Hindlimb muscle (tissue), 1 donor: Measurements from ENCODE around the gene TCEA3. TPM values are rescaled to one million over a fixed set of nuclear protein-coding genes. Genes with fewer than 3 reads are reported as not detected.
"Not testable (repeated sequence)": the region's sequence is repeated elsewhere in the genome, so short reads cannot be mapped to it uniquely, and the experiment has no call there.

ENCODE experiments used
- DNase-seq: peaks from one replicate; pipeline ENCODE4 v3.0.0-alpha.2; 2013
- polyA plus RNA-seq: library from polyadenylated mRNA; unstranded; fragments of 120-200 nt; gene quantifications from one replicate; pipeline ENCODE4 v1.2.1, GENCODE V29; 2013; ENCODE audit not compliant: insufficient read length

The TCEA3 gene
- polyA plus RNA-seq, 1 donor, result 430 TPM

DNA sequence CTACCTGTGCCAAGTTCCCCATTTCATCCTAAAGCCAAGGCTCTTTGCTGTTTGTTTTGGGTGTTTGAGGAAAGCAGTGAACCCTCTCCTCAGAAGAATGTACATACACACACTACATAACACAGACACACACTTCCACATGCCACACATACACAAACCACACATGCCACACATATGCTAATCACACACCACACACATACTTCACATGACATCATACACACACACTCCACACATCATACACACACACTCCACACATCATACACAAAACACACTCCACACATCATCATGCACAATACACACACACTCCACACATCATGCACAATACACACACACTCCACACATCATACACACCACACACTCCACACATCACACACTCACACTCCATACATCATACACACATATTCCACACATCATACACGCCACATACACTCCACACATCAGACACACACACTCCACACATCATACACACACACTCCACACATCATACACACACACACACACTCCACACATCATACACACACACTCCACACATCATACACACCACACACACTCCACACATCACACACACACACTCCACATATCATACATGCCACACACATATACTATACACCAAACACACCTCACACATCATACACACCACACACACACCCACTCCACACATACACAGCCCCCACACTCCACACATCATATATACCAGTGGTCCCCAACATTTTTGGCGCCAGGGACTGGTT lies 32.3 kb downstream of the TCEA3 start:
- DNase-seq, result no peak

DNA sequence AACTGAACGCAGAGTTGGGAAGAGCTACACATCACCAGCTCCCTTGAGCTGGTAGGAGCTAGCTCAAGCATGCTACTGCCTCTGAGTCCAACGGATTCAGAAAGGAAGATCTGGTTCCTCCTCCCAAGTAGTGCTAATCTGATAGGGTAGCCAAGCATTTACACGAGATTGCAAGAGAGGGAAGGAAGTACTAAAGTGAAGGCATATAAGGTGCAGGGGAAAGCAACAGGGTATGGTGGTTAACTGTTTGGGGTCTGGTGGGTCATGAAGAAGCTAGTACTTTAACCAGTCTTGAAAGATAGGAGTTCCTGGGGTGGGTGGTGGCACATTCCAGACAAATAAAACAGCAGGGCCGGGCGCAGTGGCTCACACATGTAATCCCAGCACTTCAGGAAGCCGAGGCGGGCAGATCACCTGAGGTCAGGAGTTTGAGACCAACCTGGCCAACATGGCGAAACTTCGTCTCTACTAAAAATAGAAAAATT lies 34.7 kb downstream of the TCEA3 start:
- DNase-seq, result no peak

DNA sequence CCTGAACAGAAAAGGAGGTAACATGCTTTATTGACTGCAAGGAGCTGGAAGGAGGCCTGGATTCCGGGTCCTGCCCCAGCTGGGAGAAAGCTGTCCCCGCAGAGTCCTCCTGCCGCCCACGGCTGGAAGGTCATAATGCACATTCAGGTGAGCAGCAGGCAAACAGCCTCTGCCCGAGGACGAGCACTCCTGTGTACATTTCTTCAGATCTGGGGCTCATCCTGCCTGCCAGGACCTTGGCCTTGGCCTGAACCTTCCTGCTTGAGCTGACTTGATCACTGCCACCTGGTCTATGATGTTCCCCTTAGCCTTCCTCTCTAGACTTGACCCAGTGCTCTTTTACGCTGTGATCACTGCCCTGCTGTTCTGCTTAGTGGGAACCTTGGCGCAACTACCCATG lies 37.1 kb downstream of the TCEA3 start:
- DNase-seq, result no peak

DNA sequence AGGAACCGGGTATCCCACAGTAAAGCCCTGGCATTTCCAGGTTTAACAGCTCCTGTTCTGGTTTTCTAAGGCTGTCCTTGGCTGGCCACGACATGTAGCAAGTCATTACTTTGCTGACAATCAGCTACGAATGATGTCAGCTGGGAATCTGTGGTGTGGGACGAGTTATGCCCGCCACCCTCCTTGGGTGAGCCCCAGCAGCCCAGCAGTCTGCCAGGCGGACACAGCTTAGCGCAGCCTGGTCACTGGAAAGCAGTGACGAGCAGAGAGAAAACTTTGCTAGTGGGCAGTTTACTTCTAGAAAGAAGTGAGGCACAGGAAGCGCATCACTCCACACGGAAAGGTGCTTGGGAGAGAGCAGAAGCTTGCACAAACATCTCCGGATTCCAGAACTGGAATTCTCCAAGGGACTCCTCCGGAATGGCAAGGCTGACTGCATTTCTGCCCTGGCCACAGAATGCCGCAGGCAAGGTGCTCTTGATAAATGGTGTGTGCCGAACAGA lies 39.4 kb downstream of the TCEA3 start:
- DNase-seq, result no peak

DNA sequence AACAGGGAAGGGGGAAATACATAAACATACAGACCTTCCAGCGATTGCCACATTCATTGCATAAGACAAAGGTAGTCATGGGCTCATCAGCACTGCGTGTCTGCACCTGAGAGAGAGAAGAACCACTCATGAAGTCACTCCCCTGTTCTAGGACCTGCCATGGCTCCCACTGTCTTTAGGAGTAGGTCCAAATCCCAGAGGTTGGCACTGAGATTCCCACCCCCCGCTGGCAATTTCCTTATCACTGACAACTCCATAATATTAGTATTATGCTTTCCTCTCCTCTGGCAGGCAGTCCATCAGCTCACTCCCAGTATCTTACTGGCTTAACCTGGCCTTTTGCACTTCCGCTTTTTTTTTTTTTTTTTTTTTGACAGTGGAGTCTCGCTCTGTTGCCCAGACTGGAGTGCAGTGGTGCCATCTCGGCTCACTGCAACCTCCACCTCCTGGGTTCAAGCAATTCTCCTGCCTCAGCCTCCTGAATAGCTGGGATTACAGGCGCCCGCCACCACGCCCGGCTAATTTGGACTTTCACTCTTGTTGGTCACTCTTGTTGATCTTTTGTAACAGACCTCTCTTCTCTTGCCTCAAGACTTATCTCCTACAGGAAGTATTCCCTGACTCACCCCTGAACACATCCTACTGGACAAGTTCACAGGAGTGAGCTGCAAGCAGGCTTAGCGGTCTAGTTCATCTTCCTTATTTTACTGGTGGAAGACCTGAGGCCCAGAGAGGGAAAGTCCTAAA lies 40.1 kb downstream of the TCEA3 start:
- no peak for DNase-seq

DNA sequence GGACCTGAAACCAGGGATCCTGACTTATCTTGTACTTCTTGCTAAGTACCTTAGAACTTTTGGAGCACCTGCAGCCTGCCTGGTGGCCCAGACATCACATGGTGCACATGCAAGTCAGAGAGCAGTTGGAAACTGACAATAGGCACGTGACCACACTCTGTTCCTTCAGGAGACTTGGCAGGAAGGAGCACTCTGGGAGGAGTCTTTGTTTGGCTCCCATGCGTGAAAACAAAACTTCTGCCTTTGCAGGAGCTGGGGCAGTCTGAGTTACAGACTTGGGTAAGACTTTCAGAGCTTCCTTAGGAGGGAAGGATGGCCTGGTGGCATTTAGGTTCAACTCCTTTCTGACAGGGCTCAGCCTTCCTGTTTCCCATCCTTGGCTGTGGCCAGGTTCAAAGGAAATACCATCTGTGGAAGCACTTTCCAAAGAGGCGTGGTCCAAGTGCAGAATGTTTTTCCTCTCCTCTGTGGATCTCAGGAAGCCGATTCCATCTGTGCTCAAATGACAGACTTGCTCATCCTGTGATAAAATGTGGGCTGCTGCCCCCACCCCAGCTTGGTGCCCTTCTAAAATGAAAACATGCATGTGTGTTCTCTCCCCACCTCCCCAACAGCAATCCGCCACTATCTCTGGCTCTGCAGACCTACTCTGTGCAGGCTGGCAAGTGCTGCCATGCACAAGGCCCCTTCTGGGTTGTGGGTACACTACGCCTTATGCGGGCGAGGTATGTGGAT lies 40.8 kb downstream of the TCEA3 start:
- DNase-seq, result peak; percentile 41

DNA sequence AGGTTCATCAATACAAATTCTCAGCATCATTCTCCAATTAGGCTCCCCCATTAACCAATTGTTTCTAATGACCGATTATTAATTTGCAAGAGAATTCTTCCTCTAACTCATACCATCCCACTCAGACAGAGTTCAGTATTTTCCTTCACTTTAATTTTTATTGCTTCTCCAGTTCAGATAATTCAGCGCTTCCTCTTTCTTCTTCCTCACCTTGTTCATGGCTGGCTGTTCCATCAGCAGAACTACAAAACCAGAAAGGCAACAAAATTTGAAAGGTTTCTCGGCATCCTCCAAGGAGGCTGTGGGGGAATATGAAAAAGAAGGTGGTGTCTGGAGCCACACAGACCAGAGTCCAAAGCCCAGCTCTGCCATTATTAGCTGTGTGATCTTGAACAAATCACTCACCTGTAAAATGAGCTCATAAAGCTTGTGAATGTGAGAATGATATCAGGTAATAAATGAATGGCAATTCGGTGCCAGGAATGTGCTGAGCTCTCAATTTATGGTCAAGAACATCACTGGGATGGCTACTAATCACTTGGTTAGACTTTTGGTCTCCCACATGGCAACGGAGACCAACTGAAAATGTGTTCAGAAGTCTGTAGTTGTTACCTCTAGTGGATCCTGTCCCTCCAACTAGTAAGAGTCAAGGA lies 43.2 kb downstream of the TCEA3 start:
- DNase-seq, result no peak

DNA sequence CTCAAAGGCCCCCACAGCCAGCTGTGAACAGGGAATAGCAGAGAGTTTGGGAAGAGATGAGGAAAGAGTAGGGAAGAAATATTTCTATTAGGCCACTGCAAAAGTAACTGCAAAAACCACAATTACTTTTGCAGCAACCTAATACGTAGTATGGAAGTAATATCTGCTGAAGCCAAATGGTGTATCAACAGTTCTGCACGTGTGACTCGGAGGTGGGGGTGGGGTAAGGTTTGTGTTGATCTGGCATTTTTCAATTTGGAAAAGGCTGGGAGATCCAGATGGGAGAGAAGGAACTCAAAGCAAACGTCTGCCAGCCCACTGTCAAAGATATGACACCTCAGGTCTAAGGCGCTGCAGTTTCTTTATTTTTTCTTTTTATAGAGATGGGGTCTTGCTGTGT lies 43.8 kb downstream of the TCEA3 start:
- DNase-seq, result no peak

DNA sequence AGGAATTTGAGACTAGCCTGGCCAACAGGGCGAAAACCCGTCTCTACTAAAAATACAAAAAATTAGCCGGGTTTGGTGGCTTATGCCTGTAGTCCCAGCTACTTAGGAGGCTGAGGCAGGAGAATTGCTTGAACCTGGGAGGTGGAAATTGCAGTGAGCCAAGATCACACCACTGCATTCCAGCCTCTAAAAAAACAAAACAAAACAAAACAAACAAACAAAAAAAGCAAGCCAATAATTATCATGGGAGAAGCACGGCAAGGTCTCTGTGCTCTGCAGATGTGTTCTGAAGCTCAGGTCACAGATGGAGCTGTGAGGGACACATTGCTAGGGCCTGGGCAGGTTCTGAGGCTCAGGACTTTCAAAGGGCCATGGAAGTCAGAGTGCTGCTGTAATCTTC lies 44.3 kb downstream of the TCEA3 start:
- DNase-seq, result not testable (repeated sequence)

DNA sequence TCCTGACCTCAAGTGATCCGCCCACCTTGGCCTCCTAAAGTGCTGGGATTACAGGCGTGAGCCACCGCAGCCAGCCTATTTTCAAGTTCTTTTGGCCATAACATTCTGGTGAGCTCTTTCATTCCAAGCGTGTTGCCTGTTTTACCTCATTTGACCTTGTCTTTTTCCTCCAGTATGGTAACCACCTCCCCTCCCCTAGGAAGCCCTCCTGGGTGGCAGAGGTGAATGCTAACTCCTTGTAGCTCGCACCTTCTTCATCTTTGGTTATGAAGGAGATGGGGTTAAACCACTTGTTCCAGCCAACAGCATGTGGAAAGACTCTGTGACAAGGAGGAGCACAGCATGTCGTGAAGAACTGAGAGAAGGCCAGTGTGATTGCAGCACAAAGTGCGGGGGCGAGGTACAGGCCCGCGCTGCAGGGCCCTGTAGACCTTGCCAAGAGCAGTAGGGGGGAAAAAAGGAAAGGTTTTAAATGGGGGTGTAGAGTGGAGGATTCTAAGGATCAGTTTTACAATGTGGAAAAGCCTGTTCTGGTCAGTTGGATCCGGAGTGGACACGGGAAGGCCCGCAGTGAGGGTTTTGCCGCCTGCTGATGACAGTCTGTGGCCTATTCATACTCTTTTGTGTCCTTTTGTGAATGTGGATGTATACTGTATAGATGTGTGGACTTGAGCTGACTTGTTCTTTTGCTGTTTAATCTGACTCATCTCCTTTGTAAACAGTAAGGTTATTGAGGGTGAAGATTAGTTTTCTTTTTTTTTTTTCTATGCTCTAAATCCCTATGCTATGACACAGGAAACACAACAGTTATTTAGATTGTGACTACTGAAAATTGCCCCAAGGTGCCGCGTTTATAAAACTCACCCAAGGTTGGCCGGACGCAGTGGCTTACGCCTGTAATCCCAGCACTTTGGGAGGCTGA lies 47.4 kb downstream of the TCEA3 start:
- no peak for DNase-seq

DNA sequence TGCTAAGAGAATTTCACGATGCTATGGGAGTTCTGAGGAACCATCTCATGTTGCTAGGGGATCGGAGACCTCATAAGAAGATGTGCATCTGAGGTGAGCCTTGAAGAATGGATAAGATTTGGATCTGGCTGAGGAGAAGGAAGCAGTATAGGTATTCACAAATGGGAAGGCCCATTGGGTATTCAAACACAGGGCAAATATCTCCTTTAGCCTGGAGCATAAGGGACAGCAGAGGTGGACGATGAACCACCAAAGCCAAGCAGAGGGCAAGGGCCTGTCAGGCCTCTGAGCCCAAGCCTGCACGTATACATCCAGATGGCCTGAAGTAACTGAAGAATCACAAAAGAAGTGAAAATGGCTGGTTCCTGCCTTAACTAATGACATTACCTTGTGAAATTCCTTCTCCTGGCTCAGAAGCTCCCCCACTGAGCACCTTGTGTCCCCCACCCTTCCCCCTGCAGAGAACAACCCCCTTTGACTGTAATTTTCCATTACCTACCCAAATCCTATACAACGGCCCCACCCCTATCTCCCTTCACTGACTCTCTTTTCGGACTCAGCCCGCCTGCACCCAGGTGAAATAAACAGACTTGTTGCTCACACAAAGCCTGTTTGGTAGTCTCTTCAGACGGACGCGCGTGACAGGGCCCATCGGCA lies 50.3 kb downstream of the TCEA3 start:
- not testable (repeated sequence) for DNase-seq

DNA sequence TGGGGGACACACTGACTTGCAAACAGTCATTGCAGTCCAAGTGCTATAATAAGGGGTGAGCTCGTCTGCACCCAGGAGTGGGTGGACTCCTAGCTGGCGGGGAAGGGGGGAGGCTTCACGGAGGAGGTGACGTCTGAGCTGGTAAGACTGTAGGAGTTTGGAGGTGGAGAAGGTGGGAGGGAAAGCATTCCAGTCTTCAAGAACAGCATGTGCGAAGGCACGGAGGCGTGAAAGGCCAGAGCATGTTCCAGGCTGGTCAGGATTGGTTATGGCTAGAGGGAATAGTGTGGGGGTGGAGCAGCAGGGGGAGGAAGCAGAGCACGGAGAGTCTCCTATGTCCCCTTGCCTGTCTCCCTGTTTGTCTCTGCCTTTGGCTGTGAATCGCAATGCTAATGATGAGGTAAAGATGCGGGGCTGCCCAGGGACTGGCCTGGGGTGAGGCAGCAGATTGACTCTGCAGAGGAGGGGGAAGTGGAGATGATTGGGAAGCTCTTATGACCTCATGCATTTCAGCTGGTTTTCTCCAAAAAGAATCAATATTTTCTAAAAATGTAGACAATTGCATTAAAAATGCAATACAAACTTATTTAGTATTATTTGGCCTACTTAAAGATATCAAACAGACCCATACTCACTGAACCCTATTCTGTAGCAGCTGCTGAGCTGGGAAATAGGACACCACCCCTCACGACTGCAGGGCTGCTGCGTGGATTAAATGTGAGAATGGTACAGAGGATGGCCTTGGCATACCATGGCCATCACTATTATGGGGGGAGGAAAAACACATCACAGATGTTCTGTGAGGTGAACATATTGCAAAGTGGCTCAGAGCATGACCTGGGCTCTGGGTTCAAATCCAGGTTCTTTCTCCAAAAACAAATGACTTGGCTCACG lies 52.3 kb downstream of the TCEA3 start:
- DNase-seq, result no peak

DNA sequence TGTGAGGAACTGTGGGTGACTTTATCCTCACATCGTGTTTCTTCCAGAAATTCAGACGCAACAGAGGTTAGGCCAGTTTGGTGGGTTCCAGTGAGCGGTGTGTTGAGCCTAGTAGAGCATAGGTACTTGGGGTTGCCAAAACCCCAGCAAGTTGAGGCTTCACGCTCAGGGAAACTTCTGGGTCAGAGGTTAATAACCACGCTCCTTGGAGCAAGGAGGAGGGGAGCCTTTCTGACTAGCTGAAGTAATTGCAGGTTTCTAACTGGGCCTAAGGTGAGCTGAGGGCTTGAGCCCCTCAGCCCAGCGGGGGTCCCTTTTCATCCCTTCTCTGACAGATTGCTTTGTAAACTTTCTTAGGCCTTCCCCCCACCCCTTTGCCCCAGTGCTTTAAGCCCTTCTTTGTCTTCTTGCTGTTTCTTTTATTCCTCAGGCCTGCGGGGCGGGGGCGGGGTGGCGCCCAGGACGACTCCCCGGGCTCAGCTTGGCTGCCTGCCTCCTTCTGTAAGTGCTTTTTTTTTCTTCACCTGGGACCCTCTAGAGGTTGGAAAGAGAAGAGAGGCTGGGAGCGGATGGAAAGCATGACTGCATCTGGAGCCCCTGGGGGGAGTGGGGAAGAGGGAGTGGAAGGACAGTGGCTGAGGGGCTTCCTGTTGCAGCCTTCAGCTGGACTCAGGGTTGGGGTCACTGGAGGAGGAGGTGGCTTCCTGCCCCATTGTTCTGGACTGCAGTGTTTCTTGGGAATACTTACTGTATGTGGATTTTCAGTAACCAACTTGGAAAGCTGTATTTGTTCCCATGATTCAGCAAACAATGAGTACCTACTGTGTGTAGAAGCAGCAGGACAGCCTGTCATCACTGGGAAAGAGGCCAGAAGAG lies 53.6 kb downstream of the TCEA3 start:
- DNase-seq, result peak; percentile 62

DNA sequence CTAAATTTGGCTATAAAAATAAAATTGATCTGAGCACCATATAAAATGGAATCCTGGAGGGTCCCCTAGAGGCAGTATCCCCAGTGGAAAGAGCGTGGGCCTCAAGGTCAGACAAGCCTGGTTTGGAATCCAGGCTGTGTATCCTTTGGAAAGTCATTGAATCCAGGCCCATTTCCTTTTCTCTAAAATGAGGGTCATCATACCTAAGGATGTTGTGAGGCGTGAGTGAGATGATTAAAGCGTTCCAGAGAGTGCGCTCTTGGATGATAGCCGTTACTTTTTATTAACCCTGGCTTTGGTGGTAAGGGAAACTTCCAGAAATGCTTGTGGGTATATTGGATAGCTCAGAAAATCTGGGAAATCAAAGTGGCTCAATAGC lies 54.2 kb downstream of the TCEA3 start:
- no peak for DNase-seq

DNA sequence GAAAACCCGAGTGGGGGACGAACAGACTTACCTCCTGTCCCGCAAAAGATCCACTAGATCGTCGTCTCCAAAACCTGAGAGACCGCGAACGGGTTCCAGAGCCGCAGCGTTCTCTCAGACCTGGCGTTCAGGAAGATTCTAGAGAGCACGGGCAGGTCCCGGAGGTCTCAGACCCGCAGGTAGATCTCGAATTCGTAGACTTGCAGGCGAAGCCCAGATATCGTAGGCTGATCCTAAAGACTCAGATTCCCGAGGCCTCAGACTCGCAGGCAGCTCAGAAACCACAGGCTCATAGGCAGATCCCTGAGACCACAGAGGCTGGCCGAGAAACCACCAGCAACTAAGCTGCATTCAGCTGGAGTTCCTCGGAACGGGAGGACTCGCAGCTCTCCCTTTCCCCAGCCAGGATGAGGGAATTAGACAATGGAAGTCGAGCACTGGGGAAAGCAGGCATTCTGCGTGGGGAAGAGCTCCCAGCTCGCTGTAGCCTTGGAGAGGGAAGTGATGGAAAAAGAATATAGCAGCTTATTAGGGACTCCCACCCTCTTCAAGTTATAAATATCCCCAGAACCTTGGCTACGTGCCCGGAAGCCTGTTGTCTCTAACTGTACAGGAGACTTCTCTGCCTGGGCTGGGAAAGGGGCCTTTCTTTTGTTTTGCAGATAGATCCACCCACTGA lies 55.1 kb downstream of the TCEA3 start, which contains the start of gene ZNF436:
TSS of gene ZNF436 (minus strand) at position 502 of the 679 bp plus-strand sequence. CDS start 1,831 bp downstream, outside the sequence.
- DNase-seq, result peak; percentile 94

DNA sequence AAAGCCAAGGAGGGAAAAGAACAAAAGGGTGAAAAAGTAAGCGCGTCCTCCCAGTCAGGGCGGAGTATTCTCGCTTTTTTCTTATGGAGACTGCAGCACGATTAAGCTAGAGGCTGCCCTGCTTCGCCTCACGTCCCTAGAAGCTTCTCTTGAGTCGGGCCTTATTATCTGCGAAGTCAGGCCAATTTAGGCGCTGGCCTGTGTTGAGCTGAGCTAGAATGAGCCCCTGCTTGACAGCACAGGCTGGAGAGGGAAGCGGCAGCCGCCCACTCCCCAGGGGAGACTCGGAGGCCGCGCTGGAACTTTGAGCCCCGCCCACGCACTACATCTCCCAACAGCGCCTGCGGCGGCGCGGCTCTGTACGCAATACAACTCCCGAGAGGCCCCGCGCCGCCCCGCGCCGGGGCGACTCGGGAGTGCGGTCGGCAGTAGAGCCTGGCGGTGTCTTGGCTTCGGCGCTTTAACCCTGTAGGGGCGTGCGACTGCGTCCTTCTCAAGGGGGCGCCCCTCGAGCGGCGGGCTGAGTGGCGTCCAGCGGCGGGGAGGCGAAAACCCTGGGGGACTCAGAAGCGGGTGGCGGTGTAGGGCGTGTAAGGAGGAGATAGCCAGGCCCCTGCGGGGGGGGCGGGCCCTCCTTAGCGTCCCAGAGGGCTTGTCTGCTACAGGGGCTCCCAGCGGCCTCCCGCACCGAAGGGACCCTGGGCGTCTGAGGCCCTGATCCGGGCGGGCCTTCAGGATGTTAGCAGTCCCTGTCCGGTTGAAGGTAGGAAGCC lies 55.8 kb downstream of the TCEA3 start:
- peak; percentile 94 for DNase-seq
